CD14-positive monocyte (primary cell): ENCODE results near the gene FOXN4. TPM values are rescaled to one million over a fixed set of nuclear protein-coding genes. Genes with fewer than 3 reads are reported as not detected.
A peak's percentile ranks its signal among the peaks of the same experiment; 100 is the strongest.

Source experiments
- DNase-seq, 3 donors: peaks; one replicate each; pipeline ENCODE4 v3.0.0-alpha.2; 2011 to 2022
- H2AFZ ChIP-seq: 2 replicates; pipeline ENCODE4 v1.6.0; 2012; ENCODE audit warnings: mild to moderate bottlenecking, low read depth, low read length, inconsistent platforms; ENCODE audit not compliant: insufficient read depth, poor library complexity, severe bottlenecking
- H3K27ac ChIP-seq, 2 donors: 1 replicate in 1 of 2; 2 replicates in 1 of 2; pipeline ENCODE4 v1.5.1; 2012 to 2013; ENCODE audit warnings: low read length in 2 of 2, control low read depth in 1 of 2, inconsistent platforms in 1 of 2, low read depth in 1 of 2, mild to moderate bottlenecking in 1 of 2
- H3K27me3 ChIP-seq, 2 donors: one replicate each; pipeline versions ENCODE4 v1.6.0 to v1.6.1; 2011 to 2013; ENCODE audit warnings: low read length in 2 of 2; ENCODE audit not compliant: control insufficient read depth in 2 of 2, insufficient read depth in 2 of 2
- H3K36me3 ChIP-seq, 2 donors: replicated peaks in 1 of 2; 1 replicate in 1 of 2; 2 replicates in 1 of 2; pipeline versions ENCODE4 v1.5.1 to v1.6.1; 2012 to 2013; ENCODE audit warnings: low read length in 2 of 2, control low read depth in 1 of 2, inconsistent platforms in 1 of 2, mild to moderate bottlenecking in 1 of 2; ENCODE audit not compliant: insufficient read depth in 2 of 2, control insufficient read depth in 1 of 2
- H3K4me1 ChIP-seq, 2 donors: 1 replicate in 1 of 2; 2 replicates in 1 of 2; pipeline versions ENCODE4 v1.5.1 to v1.6.1; 2012 to 2013; ENCODE audit warnings: low read length in 2 of 2, control low read depth in 1 of 2, inconsistent platforms in 1 of 2, mild to moderate bottlenecking in 1 of 2, moderate library complexity in 1 of 2; ENCODE audit not compliant: insufficient read depth in 2 of 2, control insufficient read depth in 1 of 2
- H3K4me2 ChIP-seq: replicated peaks from 2 replicates; pipeline ENCODE3; 2012; ENCODE audit warnings: low read length, moderate library complexity, mild to moderate bottlenecking; ENCODE audit not compliant: poor library complexity, severe bottlenecking; ENCODE audit errors: extremely low read depth
- H3K4me3 ChIP-seq, 3 experiments: fragments of 200-600 bp in 1 of 3; sonication (generic) in 1 of 3; replicated peaks in 1 of 3; 1 replicate in 2 of 3; 2 replicates in 1 of 3; pipeline ENCODE4 v1.5.1; 2011 to 2013; ENCODE audit warnings: low read length in 3 of 3, mild to moderate bottlenecking in 3 of 3, control low read depth in 2 of 3, low read depth in 2 of 3, inconsistent platforms in 1 of 3, moderate library complexity in 1 of 3
- H3K79me2 ChIP-seq: 2 replicates; pipeline ENCODE4 v1.6.0; 2012; ENCODE audit warnings: mild to moderate bottlenecking, control low read depth, inconsistent platforms, low read length, moderate library complexity; ENCODE audit not compliant: insufficient read depth
- H3K9ac ChIP-seq: 2 replicates; pipeline ENCODE4 v1.6.0; 2017; ENCODE audit warnings: low read length, mild to moderate bottlenecking; ENCODE audit not compliant: insufficient read depth, poor library complexity, severe bottlenecking
- H3K9me3 ChIP-seq, 2 donors: replicated peaks in 1 of 2; 1 replicate in 1 of 2; 2 replicates in 1 of 2; pipeline versions ENCODE4 v1.5.1 to v1.6.1; 2012 to 2013; ENCODE audit warnings: low read length in 2 of 2, control low read depth in 1 of 2; ENCODE audit not compliant: control insufficient read depth in 1 of 2, insufficient read depth in 1 of 2
- H4K20me1 ChIP-seq: 2 replicates; pipeline ENCODE4 v1.6.0; 2012; ENCODE audit warnings: mild to moderate bottlenecking, low read length, control low read depth, moderate library complexity; ENCODE audit not compliant: insufficient read depth
- H3K27ac Mint-ChIP-seq, 7 donors: one replicate each; pipeline ENCODE4 v1.8.0; 2020; ENCODE audit warnings: mild to moderate bottlenecking in 7 of 7, mixed read lengths in 7 of 7, moderate library complexity in 6 of 7, inconsistent platforms in 2 of 7
- H3K27me3 Mint-ChIP-seq, 3 donors: one replicate each; pipeline ENCODE4 v1.8.0; 2021 to 2022; ENCODE audit warnings: low read depth in 3 of 3, mild to moderate bottlenecking in 3 of 3, mixed read lengths in 3 of 3, moderate library complexity in 3 of 3, inconsistent platforms in 1 of 3
- H3K36me3 Mint-ChIP-seq, 2 donors: one replicate each; pipeline ENCODE4 v1.8.0; 2020; ENCODE audit warnings: mixed read lengths in 2 of 2, inconsistent platforms in 1 of 2, mild to moderate bottlenecking in 1 of 2
- H3K4me1 Mint-ChIP-seq: one replicate; pipeline ENCODE4 v1.8.0; 2020; ENCODE audit warnings: mild to moderate bottlenecking, mixed read lengths
- H3K4me3 Mint-ChIP-seq, 2 donors: one replicate each; pipeline ENCODE4 v1.8.0; 2020; ENCODE audit warnings: mild to moderate bottlenecking in 2 of 2, mixed read lengths in 2 of 2, moderate library complexity in 1 of 2
- H3K9me3 Mint-ChIP-seq, 7 donors: one replicate each; pipeline ENCODE4 v1.8.0; 2020 to 2022; ENCODE audit warnings: mixed read lengths in 7 of 7, mild to moderate bottlenecking in 6 of 7, moderate library complexity in 6 of 7, inconsistent platforms in 2 of 7
- WGBS: methylation state at CpG from one replicate; pipeline ENCODE4 v1.1.5; 2013; ENCODE audit warnings: missing lambda C conversion rate; ENCODE audit not compliant: insufficient coverage; 5-methylcytosine and 5-hydroxymethylcytosine counted together
- intact Hi-C, 2 donors: fragments of 100-400 bp; cut with micrococcal nuclease; formaldehyde crosslinking; loops; one replicate each; pipeline versions ENCODE4 v1.15.0 to v1.15.1; 2023
- polyA minus RNA-seq: library from RNA; depleted of rRNA, polyadenylated mRNA; stranded (reverse); fragments of >200 nt; gene quantifications from 2 replicates; pipeline ENCODE4 v1.2.3, GENCODE V29; 2012
- polyA plus RNA-seq, 3 donors: library from polyadenylated mRNA; depleted of rRNA in 1 of 3; unstranded in 2 of 3; stranded (reverse) in 1 of 3; fragments of 300-500 nt in 2 of 3; fragments of >200 nt in 1 of 3; fragmentation: Illumina TruSeq in 2 of 3; gene quantifications; 1 replicate in 2 of 3; 2 replicates in 1 of 3; pipeline ENCODE4 v1.2.3, GENCODE V29; 2012 to 2021
- total RNA-seq, 12 experiments: library from RNA in 1 of 12; stranded (reverse) in 1 of 12; fragments of 120-200 nt in 1 of 12; gene quantifications; one replicate each; pipeline ENCODE4 v1.2.4 and lab custom pipeline; 2013 to 2026; ENCODE audit warnings: mixed read lengths in 6 of 12, inconsistent platforms in 1 of 12
- TF ChIP-seq, protein P1 (sequence below): fragments of 200-600 bp; IDR thresholded peaks from one replicate; pipeline ENCODE4 v1.8.0; 2022; ENCODE audit warnings: antibody characterized with exemption, mild to moderate bottlenecking

FOXN4 gene, protein sequence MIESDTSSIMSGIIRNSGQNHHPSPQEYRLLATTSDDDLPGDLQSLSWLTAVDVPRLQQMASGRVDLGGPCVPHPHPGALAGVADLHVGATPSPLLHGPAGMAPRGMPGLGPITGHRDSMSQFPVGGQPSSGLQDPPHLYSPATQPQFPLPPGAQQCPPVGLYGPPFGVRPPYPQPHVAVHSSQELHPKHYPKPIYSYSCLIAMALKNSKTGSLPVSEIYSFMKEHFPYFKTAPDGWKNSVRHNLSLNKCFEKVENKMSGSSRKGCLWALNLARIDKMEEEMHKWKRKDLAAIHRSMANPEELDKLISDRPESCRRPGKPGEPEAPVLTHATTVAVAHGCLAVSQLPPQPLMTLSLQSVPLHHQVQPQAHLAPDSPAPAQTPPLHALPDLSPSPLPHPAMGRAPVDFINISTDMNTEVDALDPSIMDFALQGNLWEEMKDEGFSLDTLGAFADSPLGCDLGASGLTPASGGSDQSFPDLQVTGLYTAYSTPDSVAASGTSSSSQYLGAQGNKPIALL
- total RNA-seq (2013): not detected
- polyA plus RNA-seq (not detected), polyA minus RNA-seq (not detected in 2 replicates), total RNA-seq (lab: John Stamatoyannopoulos, UW) (0 to 1.1 (median 0.06) reads per million in 11 experiments)

DNA sequence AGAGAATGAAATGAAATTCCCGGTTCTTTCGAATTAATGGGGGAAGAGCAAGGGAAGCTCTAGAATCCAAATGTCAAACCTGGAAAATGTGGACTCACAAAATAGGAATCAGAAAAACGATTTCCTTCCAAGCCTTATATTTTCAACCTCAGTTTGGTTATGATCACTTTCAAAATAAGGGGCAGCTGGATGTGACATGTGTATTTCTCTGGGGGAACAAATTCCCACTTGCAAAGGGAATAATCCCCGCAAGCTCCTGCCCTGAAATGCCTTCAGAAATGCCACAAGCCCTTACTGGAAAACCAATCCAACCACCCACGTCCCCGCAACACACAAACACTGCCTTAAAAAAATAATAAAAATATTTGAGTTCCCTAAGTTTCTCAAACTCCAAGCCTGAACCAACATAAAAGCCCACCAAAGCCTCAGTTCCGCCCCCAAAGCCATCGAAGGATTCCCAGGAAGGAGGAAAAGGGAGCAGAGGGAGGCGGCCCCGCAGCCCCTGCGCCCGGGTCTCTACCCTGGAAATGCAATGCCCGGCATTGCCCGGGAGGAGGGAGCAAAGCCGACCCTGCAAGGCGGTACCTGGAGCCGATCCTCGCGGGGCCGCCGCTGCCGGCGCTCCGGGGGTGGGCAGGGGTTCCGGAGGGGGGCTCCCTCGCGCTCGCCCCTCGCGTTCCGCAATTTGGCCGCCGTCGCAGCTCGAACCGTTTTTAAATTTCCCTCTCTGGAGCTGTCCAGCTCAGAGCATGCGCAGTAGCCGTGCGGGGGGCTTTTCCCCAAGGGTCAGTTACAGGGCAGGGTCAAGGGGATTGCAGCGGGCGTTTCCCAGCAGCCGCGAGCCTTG lies at the start of gene FOXN4:
TSS of gene FOXN4 (minus strand) at position 751 of the 847 bp plus-strand sequence. CDS start 963 bp downstream, outside the sequence.
- Mint-ChIP-seq H3K4me1 (peaks cover 14% of the 10 kb centered on the region), H3K9me3 (peaks cover 0 to 9% (median 3%) of the 10 kb centered on the region in 7 donors), H3K27ac (no peak within 1 kb of the TSS), H3K4me3 (peak within 1 kb of the TSS; percentile 73 to 95), H3K36me3 (peaks cover 0 to 5% of the 10 kb centered on the region in 2 donors), H3K27me3 (peaks cover 72 to 86% (median 81%) of the 10 kb centered on the region in 3 donors)
- no peak within 1 kb of the TSS for H3K27ac ChIP-seq
- H2AFZ ChIP-seq: no peak within 1 kb of the TSS
- no peaks in the 10 kb centered on the region for H3K79me2 ChIP-seq
- H3K9me3 ChIP-seq: peaks cover 0 to 8% of the 10 kb centered on the region in 2 donors
- peaks cover 0 to 7% of the 10 kb centered on the region in 2 donors for H3K4me1 ChIP-seq
- H3K4me2 ChIP-seq: peak within 1 kb of the TSS; percentile 62
- TF ChIP-seq, protein P1, sequence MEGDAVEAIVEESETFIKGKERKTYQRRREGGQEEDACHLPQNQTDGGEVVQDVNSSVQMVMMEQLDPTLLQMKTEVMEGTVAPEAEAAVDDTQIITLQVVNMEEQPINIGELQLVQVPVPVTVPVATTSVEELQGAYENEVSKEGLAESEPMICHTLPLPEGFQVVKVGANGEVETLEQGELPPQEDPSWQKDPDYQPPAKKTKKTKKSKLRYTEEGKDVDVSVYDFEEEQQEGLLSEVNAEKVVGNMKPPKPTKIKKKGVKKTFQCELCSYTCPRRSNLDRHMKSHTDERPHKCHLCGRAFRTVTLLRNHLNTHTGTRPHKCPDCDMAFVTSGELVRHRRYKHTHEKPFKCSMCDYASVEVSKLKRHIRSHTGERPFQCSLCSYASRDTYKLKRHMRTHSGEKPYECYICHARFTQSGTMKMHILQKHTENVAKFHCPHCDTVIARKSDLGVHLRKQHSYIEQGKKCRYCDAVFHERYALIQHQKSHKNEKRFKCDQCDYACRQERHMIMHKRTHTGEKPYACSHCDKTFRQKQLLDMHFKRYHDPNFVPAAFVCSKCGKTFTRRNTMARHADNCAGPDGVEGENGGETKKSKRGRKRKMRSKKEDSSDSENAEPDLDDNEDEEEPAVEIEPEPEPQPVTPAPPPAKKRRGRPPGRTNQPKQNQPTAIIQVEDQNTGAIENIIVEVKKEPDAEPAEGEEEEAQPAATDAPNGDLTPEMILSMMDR: no peak
- peaks cover 46 to 69% of the 10 kb centered on the region in 2 donors for H3K27me3 ChIP-seq
- intact Hi-C loops: no loop called here
- no peak for DNase-seq
- no peaks in the 10 kb centered on the region for H3K36me3 ChIP-seq
- no peak within 1 kb of the TSS for H3K9ac ChIP-seq
- H3K4me3 ChIP-seq: peak within 1 kb of the TSS in 1 of 3 experiments; percentile 35
- WGBS: under 1% methylated on average over 23 of the region's 43 CpGs
- no peaks in the 10 kb centered on the region for H4K20me1 ChIP-seq
